ENCODE data around the gene TSPO2.

TSPO2 gene

GRCh38 chr6:41032830-41033229 lies 9.4 kb upstream of the TSPO2 start:
- Histone ChIP-seq H2BK5ac (ENCODE audit: low read depth, low read length, poor library complexity) (no peak overlapping the region), H2BK120ac (ENCODE audit: insufficient read depth, low read length, poor library complexity) (no peak overlapping the region), H3K27me3 (ENCODE audit: insufficient read depth, low read length) (no peaks in the 10 kb centered on the region), H3K4me1 (ENCODE audit: control insufficient read depth in 1 of 2, insufficient read depth in 2 of 2, low read length in 2 of 2) (peaks cover 5 to 12% of the 10 kb centered on the region in 2 experiments), H3K36me3 (ENCODE audit: control insufficient read depth in 1 of 2, insufficient read depth in 2 of 2, low read length in 2 of 2) (no peaks in the 10 kb centered on the region), H3K18ac (ENCODE audit: low read length) (no peak overlapping the region), H3K4ac (ENCODE audit: low read depth, low read length) (no peak overlapping the region), H3K9me3 (ENCODE audit: insufficient read depth, low read depth, low read length) (peaks cover 1% of the 10 kb centered on the region), H3K4me3 (ENCODE audit: low read depth, low read length) (no peak overlapping the region), H3K23ac (ENCODE audit: low read length) (no peak overlapping the region), H2AK5ac (ENCODE audit: low read length) (no peak overlapping the region), H4K12ac (ENCODE audit: low read depth, low read length) (no peak overlapping the region), H3K4me2 (ENCODE audit: low read length) (no peak overlapping the region), H4K91ac (ENCODE audit: low read depth, low read length) (no peak overlapping the region), H3K9ac (ENCODE audit: low read length) (no peak overlapping the region), H4K8ac (ENCODE audit: low read depth, low read length) (no peak overlapping the region), H2AFZ (ENCODE audit: insufficient read depth, low read length, poor library complexity) (no peak overlapping the region), H3K27ac (ENCODE audit: low read depth, low read length) (no peak overlapping the region), H3K79me1 (ENCODE audit: low read length) (peaks cover 5% of the 10 kb centered on the region), H2BK12ac (ENCODE audit: low read length) (no peak overlapping the region), H3K14ac (ENCODE audit: low read length) (no peak overlapping the region), H3K79me2 (ENCODE audit: control insufficient read depth, insufficient read depth, low read length, poor library complexity) (peaks cover 4% of the 10 kb centered on the region)
- no peak for DNase-seq
- no CpG with 5 or more reads among the region's 15 CpGs for WGBS (ENCODE audit: extremely low coverage, insufficient coverage, insufficient read length)

- H2BK12ac ChIP-seq (ENCODE audit: low read length), result no peak overlapping the region
- no peaks in the 10 kb centered on the region for H3K27me3 ChIP-seq (ENCODE audit: insufficient read depth, low read length)
- no peak overlapping the region for H3K4me3 ChIP-seq (ENCODE audit: low read depth, low read length)
- H3K27ac ChIP-seq (ENCODE audit: low read depth, low read length), result no peak overlapping the region
- H3K9ac ChIP-seq (ENCODE audit: low read length), result no peak overlapping the region
- H3K36me3 ChIP-seq (ENCODE audit: control insufficient read depth in 1 of 2, insufficient read depth in 2 of 2, low read length in 2 of 2), result no peaks in the 10 kb centered on the region
- no peak overlapping the region for H3K14ac ChIP-seq (ENCODE audit: low read length)
- no peaks in the 10 kb centered on the region for H3K79me2 ChIP-seq (ENCODE audit: control insufficient read depth, insufficient read depth, low read length, poor library complexity)
- DNase-seq, result no peak
- no peak overlapping the region for H4K8ac ChIP-seq (ENCODE audit: low read depth, low read length)
- H3K79me1 ChIP-seq (ENCODE audit: low read length), result no peaks in the 10 kb centered on the region
- peaks cover 0 to 6% of the 10 kb centered on the region in 2 experiments for H3K4me1 ChIP-seq (ENCODE audit: control insufficient read depth in 1 of 2, insufficient read depth in 2 of 2, low read length in 2 of 2)
- H2AFZ ChIP-seq (ENCODE audit: insufficient read depth, low read length, poor library complexity), result no peak overlapping the region
- H3K4me2 ChIP-seq (ENCODE audit: low read length), result no peak overlapping the region
- WGBS (ENCODE audit: extremely low coverage, insufficient coverage, insufficient read length), result no CpG with 5 or more reads among the region's 13 CpGs
- no peak overlapping the region for H2AK5ac ChIP-seq (ENCODE audit: low read length)
- no peak overlapping the region for H4K12ac ChIP-seq (ENCODE audit: low read depth, low read length)
- no peak overlapping the region for H3K23ac ChIP-seq (ENCODE audit: low read length)
- no peak overlapping the region for H3K18ac ChIP-seq (ENCODE audit: low read length)
- H3K9me3 ChIP-seq (ENCODE audit: insufficient read depth, low read depth, low read length), result peaks cover 1% of the 10 kb centered on the region
- H2BK120ac ChIP-seq (ENCODE audit: insufficient read depth, low read length, poor library complexity), result no peak overlapping the region
- no peak overlapping the region for H2BK5ac ChIP-seq (ENCODE audit: low read depth, low read length, poor library complexity)
- no peak overlapping the region for H4K91ac ChIP-seq (ENCODE audit: low read depth, low read length)
- no peak overlapping the region for H3K4ac ChIP-seq (ENCODE audit: low read depth, low read length)
Measured at GRCh38 chr6:41033776-41034175, 8.5 kb upstream of the TSPO2 start.

GRCh38 chr6:41036186-41036585 lies 6.1 kb upstream of the TSPO2 start:
- Histone ChIP-seq H3K9ac (ENCODE audit: low read length) (no peak overlapping the region), H3K36me3 (ENCODE audit: control insufficient read depth in 1 of 2, insufficient read depth in 2 of 2, low read length in 2 of 2) (no peaks in the 10 kb centered on the region), H4K91ac (ENCODE audit: low read depth, low read length) (no peak overlapping the region), H3K23ac (ENCODE audit: low read length) (no peak overlapping the region), H3K4me3 (ENCODE audit: low read depth, low read length) (no peak overlapping the region), H2BK120ac (ENCODE audit: insufficient read depth, low read length, poor library complexity) (no peak overlapping the region), H3K14ac (ENCODE audit: low read length) (no peak overlapping the region), H4K12ac (ENCODE audit: low read depth, low read length) (no peak overlapping the region), H2BK12ac (ENCODE audit: low read length) (no peak overlapping the region), H3K79me2 (ENCODE audit: control insufficient read depth, insufficient read depth, low read length, poor library complexity) (no peaks in the 10 kb centered on the region), H3K9me3 (ENCODE audit: insufficient read depth, low read depth, low read length) (peaks cover 1% of the 10 kb centered on the region), H3K18ac (ENCODE audit: low read length) (no peak overlapping the region), H2BK5ac (ENCODE audit: low read depth, low read length, poor library complexity) (no peak overlapping the region), H2AK5ac (ENCODE audit: low read length) (no peak overlapping the region), H3K4me2 (ENCODE audit: low read length) (no peak overlapping the region), H3K27me3 (ENCODE audit: insufficient read depth, low read length) (no peaks in the 10 kb centered on the region), H3K27ac (ENCODE audit: low read depth, low read length) (no peak overlapping the region), H3K4ac (ENCODE audit: low read depth, low read length) (no peak overlapping the region), H3K79me1 (ENCODE audit: low read length) (no peaks in the 10 kb centered on the region), H2AFZ (ENCODE audit: insufficient read depth, low read length, poor library complexity) (no peak overlapping the region), H4K8ac (ENCODE audit: low read depth, low read length) (no peak overlapping the region), H3K4me1 (ENCODE audit: control insufficient read depth in 1 of 2, insufficient read depth in 2 of 2, low read length in 2 of 2) (peaks cover 12% of the 10 kb centered on the region in 2 experiments)
- WGBS (ENCODE audit: extremely low coverage, insufficient coverage, insufficient read length), result no CpG with 5 or more reads among the region's 3 CpGs
- no peak for DNase-seq

GRCh38 chr6:41036601-41037000 lies 5.7 kb upstream of the TSPO2 start:
- H3K9me3 ChIP-seq (ENCODE audit: insufficient read depth, low read depth, low read length), result peaks cover 1% of the 10 kb centered on the region
- H3K9ac ChIP-seq (ENCODE audit: low read length), result no peak overlapping the region
- no peak overlapping the region for H3K23ac ChIP-seq (ENCODE audit: low read length)
- no peak overlapping the region for H4K91ac ChIP-seq (ENCODE audit: low read depth, low read length)
- no peak overlapping the region for H2BK120ac ChIP-seq (ENCODE audit: insufficient read depth, low read length, poor library complexity)
- H4K8ac ChIP-seq (ENCODE audit: low read depth, low read length), result no peak overlapping the region
- H2BK12ac ChIP-seq (ENCODE audit: low read length), result no peak overlapping the region
- H3K79me1 ChIP-seq (ENCODE audit: low read length), result no peaks in the 10 kb centered on the region
- H3K36me3 ChIP-seq (ENCODE audit: control insufficient read depth in 1 of 2, insufficient read depth in 2 of 2, low read length in 2 of 2), result no peaks in the 10 kb centered on the region
- H2BK5ac ChIP-seq (ENCODE audit: low read depth, low read length, poor library complexity), result no peak overlapping the region
- no peak overlapping the region for H3K27ac ChIP-seq (ENCODE audit: low read depth, low read length)
- no peak overlapping the region for H2AFZ ChIP-seq (ENCODE audit: insufficient read depth, low read length, poor library complexity)
- no peak overlapping the region for H3K4me2 ChIP-seq (ENCODE audit: low read length)
- no peak overlapping the region for H3K14ac ChIP-seq (ENCODE audit: low read length)
- H2AK5ac ChIP-seq (ENCODE audit: low read length), result no peak overlapping the region
- no peak overlapping the region for H3K4ac ChIP-seq (ENCODE audit: low read depth, low read length)
- H3K27me3 ChIP-seq (ENCODE audit: insufficient read depth, low read length), result no peaks in the 10 kb centered on the region
- H3K79me2 ChIP-seq (ENCODE audit: control insufficient read depth, insufficient read depth, low read length, poor library complexity), result no peaks in the 10 kb centered on the region
- no peak overlapping the region for H3K4me3 ChIP-seq (ENCODE audit: low read depth, low read length)
- DNase-seq, result no peak
- no peak overlapping the region for H4K12ac ChIP-seq (ENCODE audit: low read depth, low read length)
- H3K4me1 ChIP-seq (ENCODE audit: control insufficient read depth in 1 of 2, insufficient read depth in 2 of 2, low read length in 2 of 2), result peaks cover 12% of the 10 kb centered on the region in 2 experiments
- no CpG with 5 or more reads among the region's 2 CpGs for WGBS (ENCODE audit: extremely low coverage, insufficient coverage, insufficient read length)
- no peak overlapping the region for H3K18ac ChIP-seq (ENCODE audit: low read length)

Measured in trophoblast cell (in vitro differentiated cells and primary cell).